Measurements from ENCODE around the gene MAP2K5. TPM values are rescaled to one million over a fixed set of nuclear protein-coding genes. Genes with fewer than 3 reads are reported as not detected.

The MAP2K5 gene
- total and polyA plus RNA-seq, 9 of the 15 experiments (the other 6 are each of a cell fraction or from before 2014, with no cell fraction given), result 0.41 to 16.5 (median 7.5) TPM

DNA sequence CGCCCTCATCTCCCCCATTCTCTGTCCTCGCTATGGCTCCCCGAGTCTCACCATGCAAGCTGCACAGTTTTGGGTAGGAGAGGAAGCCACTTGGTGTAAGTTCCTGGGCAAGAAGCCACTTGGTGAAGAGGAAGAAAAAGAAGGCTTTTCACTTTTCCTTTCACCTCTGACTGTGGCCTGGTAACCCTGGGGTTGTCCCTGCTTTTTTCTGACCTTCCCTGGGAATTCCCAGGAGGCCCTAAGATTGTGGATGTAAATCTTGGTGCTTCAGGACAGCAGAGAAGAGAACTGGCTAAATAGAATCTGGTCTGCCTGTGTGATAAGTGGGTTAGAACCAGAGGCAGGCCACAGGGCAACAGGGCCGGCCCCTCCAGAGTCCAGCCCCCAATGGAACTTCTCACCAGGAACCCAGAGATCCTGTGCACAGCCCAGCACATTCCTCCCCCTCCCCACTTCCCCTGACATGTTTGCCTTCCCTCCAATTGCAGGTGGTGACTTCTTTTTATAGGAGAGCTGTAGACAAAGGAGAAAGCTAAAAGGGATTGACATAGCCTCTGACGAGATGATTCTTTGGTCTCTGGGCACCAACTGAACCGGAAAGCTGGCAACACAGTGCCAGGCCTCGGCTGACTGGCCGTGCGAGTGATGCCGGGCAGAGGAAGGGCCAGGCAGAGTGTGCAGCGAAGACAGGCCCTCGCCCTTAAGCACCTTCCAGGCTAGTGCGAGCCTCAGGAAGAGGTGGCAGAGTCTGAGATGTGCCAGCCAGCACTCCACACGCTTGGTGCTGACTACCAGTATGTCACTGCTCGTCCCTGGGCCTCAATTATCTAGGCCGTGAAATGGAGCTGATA is 263.4 kb downstream of the MAP2K5 start:
- Histone ChIP-seq H3K27ac (ENCODE audit: extremely low read depth, low read depth, low read length) (no peak overlapping the region), H3K4me2 (ENCODE audit: insufficient read depth, low read length) (no peak overlapping the region), H3K4me3 (no peak overlapping the region), H3K9me1 (ENCODE audit: control insufficient read depth, insufficient read depth, low read length) (peaks cover 11% of the 10 kb centered on the region), H3K4me1 (replicated peaks in 1 of 2; ENCODE audit: control insufficient read depth in 2 of 2, insufficient read depth in 2 of 2, low read length in 2 of 2) (peaks cover 7 to 28% of the 10 kb centered on the region in 2 experiments), H3K36me3 (ENCODE audit: control insufficient read depth, insufficient read depth, low read length) (no peaks in the 10 kb centered on the region), H4K20me1 (replicated peaks; ENCODE audit: control insufficient read depth, insufficient read depth, low read length) (peaks cover 11% of the 10 kb centered on the region; the same call in 1 of the 2 replicates), H3K9me3 (replicated peaks; ENCODE audit: control insufficient read depth, insufficient read depth, low read depth, low read length) (no peaks in the 10 kb centered on the region), H3K9ac (ENCODE audit: insufficient read depth in 1 of 2, low read depth in 2 of 2, low read length in 2 of 2) (no peak overlapping the region), H3K27me3 (ENCODE audit: control insufficient read depth in 2 of 2, insufficient read depth in 2 of 2, low read length in 2 of 2) (no peaks in the 10 kb centered on the region), H2AFZ (ENCODE audit: low read depth, low read length) (no peak overlapping the region), H3K79me2 (ENCODE audit: control insufficient read depth, insufficient read depth, low read length) (no peaks in the 10 kb centered on the region)
- 68% methylated on average over 15 of the region's 16 CpGs for WGBS (ENCODE audit: insufficient coverage, low coverage, missing lambda C conversion rate)
- intact Hi-C loops (cut with micrococcal nuclease), result no loop called here
- ATAC-seq, result no peak
- in situ Hi-C loops (cut with MboI), result no loop called here
- FAIRE-seq, result no peak
- POLR2A ChIA-PET, result no interaction called here
- CTCF ChIA-PET (ENCODE audit: low intra/inter-chr PET ratio), result no interaction called here
- DNase-seq (ENCODE audit: extremely low read depth in 1 of 4, low spot score in 3 of 4), result no peak
- TF ChIP-seq PCBP2 (IDR thresholded peaks at IDR 0.05; ENCODE audit: low read depth, low read length, poor library complexity, severe bottlenecking), result no peak
- TF ChIP-seq, protein P1, sequence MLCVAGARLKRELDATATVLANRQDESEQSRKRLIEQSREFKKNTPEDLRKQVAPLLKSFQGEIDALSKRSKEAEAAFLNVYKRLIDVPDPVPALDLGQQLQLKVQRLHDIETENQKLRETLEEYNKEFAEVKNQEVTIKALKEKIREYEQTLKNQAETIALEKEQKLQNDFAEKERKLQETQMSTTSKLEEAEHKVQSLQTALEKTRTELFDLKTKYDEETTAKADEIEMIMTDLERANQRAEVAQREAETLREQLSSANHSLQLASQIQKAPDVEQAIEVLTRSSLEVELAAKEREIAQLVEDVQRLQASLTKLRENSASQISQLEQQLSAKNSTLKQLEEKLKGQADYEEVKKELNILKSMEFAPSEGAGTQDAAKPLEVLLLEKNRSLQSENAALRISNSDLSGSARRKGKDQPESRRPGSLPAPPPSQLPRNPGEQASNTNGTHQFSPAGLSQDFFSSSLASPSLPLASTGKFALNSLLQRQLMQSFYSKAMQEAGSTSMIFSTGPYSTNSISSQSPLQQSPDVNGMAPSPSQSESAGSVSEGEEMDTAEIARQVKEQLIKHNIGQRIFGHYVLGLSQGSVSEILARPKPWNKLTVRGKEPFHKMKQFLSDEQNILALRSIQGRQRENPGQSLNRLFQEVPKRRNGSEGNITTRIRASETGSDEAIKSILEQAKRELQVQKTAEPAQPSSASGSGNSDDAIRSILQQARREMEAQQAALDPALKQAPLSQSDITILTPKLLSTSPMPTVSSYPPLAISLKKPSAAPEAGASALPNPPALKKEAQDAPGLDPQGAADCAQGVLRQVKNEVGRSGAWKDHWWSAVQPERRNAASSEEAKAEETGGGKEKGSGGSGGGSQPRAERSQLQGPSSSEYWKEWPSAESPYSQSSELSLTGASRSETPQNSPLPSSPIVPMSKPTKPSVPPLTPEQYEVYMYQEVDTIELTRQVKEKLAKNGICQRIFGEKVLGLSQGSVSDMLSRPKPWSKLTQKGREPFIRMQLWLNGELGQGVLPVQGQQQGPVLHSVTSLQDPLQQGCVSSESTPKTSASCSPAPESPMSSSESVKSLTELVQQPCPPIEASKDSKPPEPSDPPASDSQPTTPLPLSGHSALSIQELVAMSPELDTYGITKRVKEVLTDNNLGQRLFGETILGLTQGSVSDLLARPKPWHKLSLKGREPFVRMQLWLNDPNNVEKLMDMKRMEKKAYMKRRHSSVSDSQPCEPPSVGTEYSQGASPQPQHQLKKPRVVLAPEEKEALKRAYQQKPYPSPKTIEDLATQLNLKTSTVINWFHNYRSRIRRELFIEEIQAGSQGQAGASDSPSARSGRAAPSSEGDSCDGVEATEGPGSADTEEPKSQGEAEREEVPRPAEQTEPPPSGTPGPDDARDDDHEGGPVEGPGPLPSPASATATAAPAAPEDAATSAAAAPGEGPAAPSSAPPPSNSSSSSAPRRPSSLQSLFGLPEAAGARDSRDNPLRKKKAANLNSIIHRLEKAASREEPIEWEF (CRISPR knock-in tag; IDR thresholded peaks at IDR 0.05), result no peak
- no peak for TF ChIP-seq EWSR1 (IDR thresholded peaks at IDR 0.05; ENCODE audit: borderline replicate concordance, low read depth, partially characterized antibody)
- TF ChIP-seq, protein P2, sequence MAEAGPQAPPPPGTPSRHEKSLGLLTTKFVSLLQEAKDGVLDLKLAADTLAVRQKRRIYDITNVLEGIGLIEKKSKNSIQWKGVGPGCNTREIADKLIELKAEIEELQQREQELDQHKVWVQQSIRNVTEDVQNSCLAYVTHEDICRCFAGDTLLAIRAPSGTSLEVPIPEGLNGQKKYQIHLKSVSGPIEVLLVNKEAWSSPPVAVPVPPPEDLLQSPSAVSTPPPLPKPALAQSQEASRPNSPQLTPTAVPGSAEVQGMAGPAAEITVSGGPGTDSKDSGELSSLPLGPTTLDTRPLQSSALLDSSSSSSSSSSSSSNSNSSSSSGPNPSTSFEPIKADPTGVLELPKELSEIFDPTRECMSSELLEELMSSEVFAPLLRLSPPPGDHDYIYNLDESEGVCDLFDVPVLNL (CRISPR knock-in tag; IDR thresholded peaks at IDR 0.05; ENCODE audit: low read depth), result no peak
- no TSS peak for BruUV-seq (replicated peaks)
